ENCODE measurements around the gene MT1HL1. TPM values are rescaled to one million over a fixed set of nuclear protein-coding genes. Genes with fewer than 3 reads are reported as not detected.

MT1HL1 gene
- polyA plus RNA-seq, 1 of the 3 experiments (the other 2 are of a cell fraction), result not detected

DNA sequence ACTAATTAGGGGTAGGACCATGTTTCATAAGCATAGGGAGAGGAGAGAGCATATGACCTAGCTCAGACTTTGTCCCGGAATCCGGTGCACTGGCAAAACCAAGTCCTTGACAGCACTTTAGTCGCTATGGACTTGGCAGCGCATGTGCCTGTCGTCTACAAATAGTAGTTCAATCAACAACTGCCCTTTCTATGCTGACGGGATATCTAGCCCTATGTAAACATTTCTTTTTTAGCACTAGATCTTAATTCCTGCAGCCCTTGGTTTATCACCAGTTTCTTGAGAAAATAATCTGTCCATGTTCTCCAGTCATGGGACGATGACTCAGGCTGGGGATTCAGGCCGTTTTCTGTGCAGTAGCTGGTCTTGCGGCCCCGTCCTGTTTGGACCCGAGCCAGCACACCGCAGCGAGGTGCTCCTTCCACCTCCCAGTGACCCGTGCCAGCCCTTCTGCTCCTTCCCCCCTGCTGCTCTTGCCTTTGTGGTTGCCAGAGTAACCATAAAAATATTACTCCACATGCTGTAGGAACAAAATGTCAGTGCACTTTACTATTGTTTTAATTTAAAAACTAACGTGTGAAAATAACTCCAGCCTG lies 8.6 kb upstream of the MT1HL1 start:
- no peak overlapping the region for H2AFZ ChIP-seq (ENCODE audit: low read depth)

More for the DNA sequence above, 8.6 kb upstream of the MT1HL1 start:
- Histone ChIP-seq H3K4me1 (ENCODE audit: control insufficient read depth in 1 of 2, insufficient read depth in 2 of 2, low read depth in 1 of 2, low read length in 1 of 2) (no peaks in the 10 kb centered on the region; a peak in 1 of 4 replicates), H4K20me1 (ENCODE audit: insufficient read depth) (no peaks in the 10 kb centered on the region), H3F3A (replicated peaks; ENCODE audit: insufficient read depth) (no peaks in the 10 kb centered on the region), H3K4me2 (no peak overlapping the region), H3K9me3 (no peaks in the 10 kb centered on the region), H3K4me3 (ENCODE audit: low read depth in 2 of 2, low read length in 1 of 2) (no peak overlapping the region), H3K27me3 (ENCODE audit: insufficient read depth) (no peaks in the 10 kb centered on the region), H3K27ac (ENCODE audit: low read depth in 2 of 2, low read length in 1 of 2) (no peak overlapping the region), H3K9me2 (no peaks in the 10 kb centered on the region), H3K9ac (no peak overlapping the region), H3K79me2 (ENCODE audit: insufficient read depth) (no peaks in the 10 kb centered on the region), H3K36me3 (replicated peaks in 1 of 2; ENCODE audit: control insufficient read depth in 1 of 2, insufficient read depth in 2 of 2, low read length in 1 of 2) (no peaks in the 10 kb centered on the region)
- 30% methylated on average over 15 of the region's 15 CpGs for WGBS (ENCODE audit: low lambda C conversion rate)
- TF ChIP-seq JUND (IDR thresholded peaks at IDR 0.05) (no peak), SMC3 (IDR thresholded peaks at IDR 0.05; ENCODE audit: low read depth, low read length) (no peak), YY1 (IDR thresholded peaks at IDR 0.05; ENCODE audit: low read depth) (no peak), GATA2 (CRISPR knock-in tag; IDR thresholded peaks at IDR 0.05) (no peak), PBX3 (IDR thresholded peaks at IDR 0.05) (no peak), NFIC (IDR thresholded peaks at IDR 0.05; ENCODE audit: borderline replicate concordance) (no peak), USF2 (IDR thresholded peaks at IDR 0.05; ENCODE audit: borderline replicate concordance, low read depth, low read length) (no peak), FOXM1 (IDR thresholded peaks at IDR 0.05; ENCODE audit: low read depth) (no peak)
- TF ChIP-seq, protein P1, sequence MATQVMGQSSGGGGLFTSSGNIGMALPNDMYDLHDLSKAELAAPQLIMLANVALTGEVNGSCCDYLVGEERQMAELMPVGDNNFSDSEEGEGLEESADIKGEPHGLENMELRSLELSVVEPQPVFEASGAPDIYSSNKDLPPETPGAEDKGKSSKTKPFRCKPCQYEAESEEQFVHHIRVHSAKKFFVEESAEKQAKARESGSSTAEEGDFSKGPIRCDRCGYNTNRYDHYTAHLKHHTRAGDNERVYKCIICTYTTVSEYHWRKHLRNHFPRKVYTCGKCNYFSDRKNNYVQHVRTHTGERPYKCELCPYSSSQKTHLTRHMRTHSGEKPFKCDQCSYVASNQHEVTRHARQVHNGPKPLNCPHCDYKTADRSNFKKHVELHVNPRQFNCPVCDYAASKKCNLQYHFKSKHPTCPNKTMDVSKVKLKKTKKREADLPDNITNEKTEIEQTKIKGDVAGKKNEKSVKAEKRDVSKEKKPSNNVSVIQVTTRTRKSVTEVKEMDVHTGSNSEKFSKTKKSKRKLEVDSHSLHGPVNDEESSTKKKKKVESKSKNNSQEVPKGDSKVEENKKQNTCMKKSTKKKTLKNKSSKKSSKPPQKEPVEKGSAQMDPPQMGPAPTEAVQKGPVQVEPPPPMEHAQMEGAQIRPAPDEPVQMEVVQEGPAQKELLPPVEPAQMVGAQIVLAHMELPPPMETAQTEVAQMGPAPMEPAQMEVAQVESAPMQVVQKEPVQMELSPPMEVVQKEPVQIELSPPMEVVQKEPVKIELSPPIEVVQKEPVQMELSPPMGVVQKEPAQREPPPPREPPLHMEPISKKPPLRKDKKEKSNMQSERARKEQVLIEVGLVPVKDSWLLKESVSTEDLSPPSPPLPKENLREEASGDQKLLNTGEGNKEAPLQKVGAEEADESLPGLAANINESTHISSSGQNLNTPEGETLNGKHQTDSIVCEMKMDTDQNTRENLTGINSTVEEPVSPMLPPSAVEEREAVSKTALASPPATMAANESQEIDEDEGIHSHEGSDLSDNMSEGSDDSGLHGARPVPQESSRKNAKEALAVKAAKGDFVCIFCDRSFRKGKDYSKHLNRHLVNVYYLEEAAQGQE (IDR thresholded peaks at IDR 0.05; ENCODE audit: low read depth, low read length), result no peak
- ChIA-PET POLR2A (no interaction called here), CTCF (no interaction called here)
- peak; percentile 28 for DNase-seq
